GM18867 (cell line): Measurements from ENCODE around the gene ULBP1.
"Not testable (repeated sequence)": the region's sequence is repeated elsewhere in the genome, so short reads cannot be mapped to it uniquely, and the experiment has no call there.

ENCODE experiments used
- ATAC-seq: cut with Tn5 transposase; IDR thresholded peaks from one replicate; pipeline ENCODE4 v1.9.1; 2021; ENCODE audit warnings: mild to moderate bottlenecking, moderate library complexity; ENCODE audit not compliant: unreplicated experiment

ULBP1 gene, protein sequence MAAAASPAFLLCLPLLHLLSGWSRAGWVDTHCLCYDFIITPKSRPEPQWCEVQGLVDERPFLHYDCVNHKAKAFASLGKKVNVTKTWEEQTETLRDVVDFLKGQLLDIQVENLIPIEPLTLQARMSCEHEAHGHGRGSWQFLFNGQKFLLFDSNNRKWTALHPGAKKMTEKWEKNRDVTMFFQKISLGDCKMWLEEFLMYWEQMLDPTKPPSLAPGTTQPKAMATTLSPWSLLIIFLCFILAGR

DNA sequence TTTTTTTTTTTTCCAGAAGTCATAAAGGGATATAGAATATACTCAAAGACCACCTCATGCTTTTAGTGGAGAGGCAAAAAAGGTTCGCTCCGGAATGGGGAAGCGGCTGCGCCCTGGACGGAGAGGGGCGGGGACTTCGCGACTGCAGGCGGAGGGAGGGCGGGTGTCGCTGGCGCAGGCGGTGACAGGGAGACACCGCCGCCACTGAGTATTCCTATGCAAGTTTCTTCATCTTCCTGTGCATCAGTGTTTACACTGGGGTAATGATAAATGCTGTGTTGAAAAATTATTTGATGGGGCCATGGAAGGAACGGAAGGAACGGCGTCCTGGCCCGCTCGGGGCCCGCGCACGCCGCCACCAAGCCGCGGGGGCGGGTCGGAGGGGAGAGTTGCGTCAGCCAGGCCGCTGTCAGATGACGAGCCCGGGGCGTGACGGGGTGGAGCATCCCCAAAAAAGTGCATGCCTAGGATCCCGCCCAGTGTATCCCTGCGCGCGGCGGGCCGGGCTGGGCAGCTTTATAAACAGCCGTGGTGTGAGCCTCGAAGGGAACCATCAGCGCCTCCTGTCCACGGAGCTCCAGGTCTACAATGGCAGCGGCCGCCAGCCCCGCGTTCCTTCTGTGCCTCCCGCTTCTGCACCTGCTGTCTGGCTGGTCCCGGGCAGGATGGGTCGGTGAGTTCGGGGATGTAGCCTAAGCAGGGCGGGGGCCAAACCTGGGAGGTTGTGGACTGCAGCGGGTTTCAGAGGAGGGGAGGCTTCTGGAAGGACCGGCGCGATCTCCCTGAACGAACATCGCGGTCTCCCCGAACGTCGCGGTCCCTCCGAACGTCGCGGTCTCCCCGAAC is at the start of gene ULBP1:
ULBP1 (plus strand) TSS at position 482 of the 846 bp plus-strand sequence; CDS start at position 589, 107 bp downstream.
- ATAC-seq, result peak; percentile 65

DNA sequence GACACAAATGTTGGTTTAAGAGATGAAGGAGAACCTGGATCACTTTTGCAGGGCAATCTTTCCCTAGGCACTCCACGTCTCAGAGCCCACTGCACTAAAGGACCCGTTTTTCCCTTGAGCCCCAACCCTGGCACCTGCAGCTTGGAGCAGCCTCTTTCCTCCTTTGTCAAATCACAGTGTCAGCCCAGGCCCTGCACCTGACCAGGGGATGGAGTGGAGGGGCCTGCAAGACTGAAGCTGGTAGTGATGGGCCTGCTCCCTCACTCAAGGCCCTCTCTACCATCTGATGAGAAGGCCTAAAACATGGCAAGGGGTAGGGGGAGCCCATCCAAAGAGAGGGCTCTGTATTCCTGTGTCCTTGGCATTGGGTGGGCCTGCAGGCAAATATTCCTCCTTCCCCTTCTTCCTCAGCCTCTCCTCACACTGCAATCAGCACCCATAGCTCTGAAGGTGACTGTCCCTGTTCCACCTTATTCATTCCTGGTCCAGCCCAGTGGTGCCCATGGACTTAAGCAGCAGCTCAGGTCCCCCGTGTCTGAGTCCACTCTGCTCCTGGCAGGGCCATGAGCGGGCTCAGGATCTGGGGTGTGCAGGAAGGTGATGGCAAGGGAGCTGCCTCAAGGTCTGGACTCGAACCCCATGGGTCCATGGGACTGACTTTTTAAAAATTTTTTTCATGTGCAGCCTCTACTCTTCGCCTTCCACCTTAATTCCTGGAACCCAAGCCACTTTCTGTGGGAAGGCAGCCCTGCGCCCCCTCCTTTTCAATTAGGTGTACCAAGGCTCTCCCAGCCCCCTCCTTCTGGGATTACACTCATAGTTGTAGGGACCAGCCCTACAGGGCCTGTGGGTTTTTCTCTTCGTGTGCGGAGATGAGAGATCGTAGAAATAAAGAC is 47.5 kb upstream of the ULBP1 start:
- ATAC-seq, result no peak

DNA sequence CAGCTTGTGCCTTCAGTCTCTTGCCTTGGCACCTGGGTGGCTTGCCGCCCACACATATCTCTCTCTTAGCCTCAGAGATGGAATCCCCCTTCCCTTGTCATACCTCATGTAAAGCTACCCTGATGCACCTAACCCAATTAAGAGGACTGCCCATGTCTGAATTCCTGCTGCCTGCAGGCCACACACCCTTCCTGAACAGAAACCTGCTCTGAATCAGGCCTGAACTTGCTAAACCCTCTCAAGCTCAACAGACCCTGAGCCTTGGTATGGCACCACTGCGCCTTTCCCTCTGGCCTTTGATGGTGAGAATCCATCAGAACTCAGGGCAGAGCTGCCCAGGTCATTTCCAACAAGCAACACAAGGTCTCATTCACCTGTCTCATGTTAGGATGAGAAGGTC is 46.1 kb upstream of the ULBP1 start:
- no peak for ATAC-seq

DNA sequence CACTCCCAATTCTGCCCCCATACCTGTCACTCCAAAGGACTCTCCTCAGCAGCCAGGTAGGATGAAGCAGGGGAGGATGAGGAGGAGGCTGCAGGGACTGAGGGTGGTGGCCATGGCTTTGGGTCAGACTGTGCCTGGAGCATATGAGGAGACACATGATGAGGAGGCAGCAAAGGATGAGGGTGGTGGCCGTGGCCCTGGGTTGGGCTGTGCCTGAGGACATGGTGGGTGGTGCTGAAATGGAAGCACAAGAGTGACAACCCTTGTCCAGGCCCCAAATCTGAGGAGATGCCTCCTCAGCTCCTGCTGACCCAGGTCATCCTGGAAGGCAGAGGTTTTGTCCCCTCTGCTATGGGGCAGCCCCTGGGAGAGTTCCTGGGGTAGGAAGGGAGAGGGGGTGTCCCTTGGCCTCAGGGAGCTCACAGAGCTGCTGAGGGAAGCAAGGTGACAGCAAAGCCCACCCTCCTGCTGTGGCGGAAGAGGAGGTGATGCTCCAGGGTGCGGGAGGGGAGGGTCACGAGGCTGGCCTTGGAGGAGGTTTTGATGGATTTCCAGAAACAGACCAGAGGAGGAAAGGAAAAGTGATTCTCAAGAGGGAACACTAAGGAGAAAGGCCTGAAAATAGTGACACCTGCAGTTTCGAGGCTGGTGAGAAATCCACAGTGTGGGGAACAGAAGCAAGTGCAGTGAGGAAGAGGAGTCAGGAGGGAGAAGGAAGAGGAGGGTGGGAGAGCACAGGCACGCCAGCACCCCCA is 45.4 kb upstream of the ULBP1 start:
- no peak for ATAC-seq

DNA sequence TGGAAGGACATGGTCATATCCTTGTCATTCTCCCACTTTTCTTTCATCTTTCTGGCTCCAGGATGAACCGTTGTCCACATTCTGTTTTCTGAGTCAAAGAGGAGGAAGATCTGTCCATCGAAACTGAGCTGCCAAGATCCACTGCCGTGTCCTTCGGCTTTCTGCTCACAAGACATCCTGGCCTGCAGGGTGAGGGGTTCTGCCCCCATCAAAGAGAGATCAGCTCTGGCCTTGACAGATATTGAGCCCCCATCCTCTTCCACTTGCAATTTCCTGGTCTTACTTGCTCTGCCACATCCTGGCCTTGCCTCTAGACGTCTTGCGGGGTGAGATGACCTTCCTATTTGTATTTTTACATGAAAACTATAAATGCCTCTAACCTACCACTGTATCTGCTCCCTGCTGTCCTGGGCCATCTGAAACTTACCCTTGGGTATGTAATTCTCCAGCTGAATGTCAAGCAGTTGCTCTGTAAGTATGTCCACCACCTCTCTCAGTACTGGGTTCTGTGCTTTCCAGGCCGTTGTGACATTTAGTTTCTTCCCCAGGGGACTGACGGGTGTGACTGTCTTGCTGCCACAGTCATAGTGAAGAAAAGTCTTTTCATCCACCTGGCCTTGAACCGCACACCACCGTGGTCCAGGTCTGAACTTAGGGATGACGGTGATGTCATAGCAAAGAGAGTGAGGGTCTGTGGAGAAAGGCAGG is 44.5 kb upstream of the ULBP1 start:
- ATAC-seq, result not testable (repeated sequence)

DNA sequence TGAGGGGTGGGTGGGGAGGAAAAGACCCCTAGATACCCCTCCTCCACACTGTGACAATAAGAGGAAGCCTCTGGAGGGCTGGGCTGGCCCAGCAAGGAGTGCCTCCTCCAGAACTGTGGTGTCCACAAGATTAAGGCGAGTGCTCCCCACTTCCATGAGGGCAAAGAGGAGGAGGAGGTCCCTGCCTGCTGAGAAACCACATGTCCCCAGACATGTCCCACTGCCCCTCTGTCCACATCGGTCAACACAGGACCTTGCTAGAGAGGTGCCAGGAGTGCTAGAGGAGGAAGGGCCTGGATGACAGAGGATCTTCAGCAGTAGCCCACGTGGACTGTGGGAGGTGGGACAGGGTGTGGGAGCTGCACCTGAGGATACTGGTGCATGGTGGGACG is 43.9 kb upstream of the ULBP1 start:
- ATAC-seq, result no peak

DNA sequence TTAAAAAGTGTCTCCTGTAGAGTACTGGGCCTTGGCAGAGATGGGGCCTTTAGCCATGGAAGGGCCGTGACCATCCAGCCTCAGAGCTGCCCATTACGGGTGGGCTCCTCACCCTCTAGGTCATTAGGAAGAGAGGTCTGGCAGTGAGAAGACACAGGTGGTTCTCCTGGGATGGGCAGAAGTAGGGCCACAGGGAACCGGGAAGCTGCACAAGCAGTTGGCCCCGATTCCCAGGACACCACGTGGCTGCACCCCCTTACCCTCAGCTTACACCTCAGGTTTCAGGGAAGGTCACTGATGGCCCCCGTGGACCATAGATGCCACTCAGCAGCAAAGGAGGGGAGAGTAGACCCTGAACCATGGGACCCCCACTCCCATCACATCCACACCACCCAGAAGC is 42.4 kb upstream of the ULBP1 start:
- ATAC-seq, result no peak

DNA sequence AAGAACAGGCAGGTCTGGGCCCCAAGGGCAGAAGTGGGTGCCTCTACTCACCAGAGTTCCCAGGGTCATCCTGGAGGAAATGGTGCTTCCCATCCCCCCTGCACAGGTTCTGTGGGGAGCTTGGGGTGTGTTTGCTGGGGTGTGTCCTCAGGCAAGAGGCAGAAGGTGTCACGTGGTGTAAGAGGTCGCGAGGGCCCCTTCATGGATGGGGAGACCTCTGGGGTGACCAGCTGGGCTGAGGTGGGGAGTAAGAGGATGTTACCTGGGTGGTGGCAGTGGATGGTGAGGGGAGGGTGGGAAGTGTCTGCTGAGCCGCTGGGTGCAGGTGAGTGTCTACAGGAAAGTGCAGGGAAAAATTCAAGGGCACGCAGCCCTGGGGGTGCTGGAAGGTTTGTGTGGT is 41.7 kb upstream of the ULBP1 start:
- ATAC-seq, result not testable (repeated sequence)

DNA sequence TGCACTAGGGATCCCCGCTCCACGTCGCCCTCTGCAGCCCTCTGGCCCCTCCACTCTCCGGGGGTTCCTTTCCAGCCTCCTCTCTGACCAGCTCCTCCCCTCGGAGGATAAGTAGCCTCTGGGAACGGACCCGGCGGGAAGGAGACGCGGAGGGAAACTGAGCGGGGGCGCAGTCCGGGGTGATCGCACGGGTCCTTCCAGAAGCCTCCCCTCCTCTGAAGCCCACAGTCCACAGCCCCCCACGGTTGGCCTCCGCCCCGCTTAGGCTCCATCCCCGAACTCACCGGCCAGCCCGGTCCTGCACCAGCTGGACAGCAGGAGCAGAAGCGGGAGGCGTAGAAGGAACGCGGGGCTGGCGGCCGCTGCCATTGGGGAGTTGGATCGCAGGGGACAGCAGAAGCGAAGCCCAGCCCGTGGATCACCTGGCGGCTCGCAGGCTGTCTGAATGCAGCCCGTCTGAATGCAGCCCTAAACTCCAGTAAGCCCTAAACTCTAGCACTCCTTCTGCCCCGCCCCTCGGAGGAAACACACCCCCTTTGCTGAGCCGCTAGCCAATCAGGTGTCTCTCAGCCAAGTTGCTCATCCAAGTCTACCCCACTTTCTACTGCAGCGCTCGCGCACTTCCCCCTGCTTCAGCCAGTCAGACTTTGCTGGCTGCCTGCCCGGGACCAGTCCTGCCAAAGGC is 41.0 kb upstream of the ULBP1 start, which contains the start of gene RAET1G:
RAET1G (minus strand) TSS at position 480 of the 685 bp plus-strand sequence; CDS start at position 369, 111 bp downstream.
- ATAC-seq, result peak; percentile 61

DNA sequence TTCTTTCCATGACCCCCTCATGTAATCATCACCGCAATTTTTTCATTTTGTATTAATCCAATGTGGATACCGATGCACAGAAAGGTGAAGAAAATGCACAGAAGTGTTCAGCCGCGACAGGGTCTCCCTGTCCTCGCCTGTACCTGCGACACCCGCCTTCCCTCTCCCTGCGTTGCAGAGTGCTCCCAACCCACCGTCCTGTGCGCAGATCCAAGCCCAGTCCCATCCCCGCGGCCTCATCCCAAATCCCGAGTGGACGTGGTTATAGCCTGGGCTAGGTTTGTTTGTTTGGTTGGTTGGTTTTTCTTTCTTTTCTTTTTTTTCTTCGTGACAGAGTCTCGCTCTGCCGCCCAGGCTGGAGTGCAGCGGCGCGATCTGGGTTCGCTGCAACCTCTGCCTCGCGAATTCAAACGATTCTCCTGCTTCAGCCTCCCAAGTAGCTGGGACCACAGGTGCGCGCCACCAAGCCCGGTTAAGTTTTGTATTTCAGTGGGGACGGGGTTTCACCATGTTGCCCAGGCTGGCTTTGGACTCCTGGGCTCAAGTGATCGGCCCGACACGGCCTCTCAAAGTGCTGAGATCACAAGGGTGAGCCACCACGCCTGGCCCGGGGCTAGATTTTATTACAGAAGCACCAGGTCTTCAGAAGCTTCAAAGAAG is 40.3 kb upstream of the ULBP1 start:
- no peak for ATAC-seq

DNA sequence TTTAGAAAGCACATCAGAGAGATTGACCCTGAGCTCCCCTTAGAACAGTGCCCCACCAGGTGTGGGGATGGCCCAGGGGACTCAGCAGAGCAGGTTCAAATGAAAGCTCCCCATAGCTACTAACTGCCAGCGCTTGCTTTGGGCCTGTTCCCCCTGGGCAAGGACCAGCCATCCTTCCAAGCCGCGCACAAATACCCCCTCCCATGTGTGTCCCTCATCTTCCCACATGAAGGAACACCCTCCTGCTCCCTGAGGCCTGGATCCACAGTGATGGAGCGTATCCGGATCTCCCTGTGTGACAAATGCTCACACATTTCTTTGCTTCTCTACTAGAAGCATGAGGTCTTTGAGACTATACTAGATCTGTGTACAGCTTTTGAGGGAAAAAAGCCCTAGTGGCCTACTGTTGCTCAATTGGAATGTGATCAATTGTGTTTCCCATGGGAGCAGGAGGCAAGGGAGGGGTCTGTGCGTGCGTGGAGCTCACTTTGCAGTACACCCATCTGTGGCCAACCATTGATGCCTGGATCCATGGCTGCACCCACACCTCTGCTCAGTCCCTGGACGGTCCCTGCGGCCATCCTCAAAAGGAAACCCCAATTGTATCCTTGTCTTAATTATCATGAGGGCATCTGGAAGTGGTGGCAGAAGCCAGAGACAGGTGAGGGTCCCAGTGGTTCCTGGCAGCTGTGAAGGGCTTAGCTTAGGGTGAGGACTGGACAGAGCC is 39.4 kb upstream of the ULBP1 start:
- no peak for ATAC-seq

DNA sequence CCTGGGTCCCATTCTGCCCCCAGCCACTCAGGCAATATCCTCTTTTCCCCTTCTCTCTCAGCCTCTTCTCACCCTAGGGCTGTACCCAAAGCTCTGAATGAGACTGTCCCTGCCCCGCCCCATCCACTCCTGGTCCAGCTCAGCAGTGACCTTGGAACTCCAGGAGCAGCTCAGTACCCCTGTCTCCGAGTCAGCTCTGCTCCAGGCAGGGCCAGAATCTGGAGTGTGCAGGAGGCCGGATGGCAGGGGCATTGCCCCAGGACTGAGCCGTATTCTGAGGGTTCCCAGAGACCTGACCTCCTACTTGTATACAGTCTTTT is 38.9 kb upstream of the ULBP1 start:
- ATAC-seq, result no peak

DNA sequence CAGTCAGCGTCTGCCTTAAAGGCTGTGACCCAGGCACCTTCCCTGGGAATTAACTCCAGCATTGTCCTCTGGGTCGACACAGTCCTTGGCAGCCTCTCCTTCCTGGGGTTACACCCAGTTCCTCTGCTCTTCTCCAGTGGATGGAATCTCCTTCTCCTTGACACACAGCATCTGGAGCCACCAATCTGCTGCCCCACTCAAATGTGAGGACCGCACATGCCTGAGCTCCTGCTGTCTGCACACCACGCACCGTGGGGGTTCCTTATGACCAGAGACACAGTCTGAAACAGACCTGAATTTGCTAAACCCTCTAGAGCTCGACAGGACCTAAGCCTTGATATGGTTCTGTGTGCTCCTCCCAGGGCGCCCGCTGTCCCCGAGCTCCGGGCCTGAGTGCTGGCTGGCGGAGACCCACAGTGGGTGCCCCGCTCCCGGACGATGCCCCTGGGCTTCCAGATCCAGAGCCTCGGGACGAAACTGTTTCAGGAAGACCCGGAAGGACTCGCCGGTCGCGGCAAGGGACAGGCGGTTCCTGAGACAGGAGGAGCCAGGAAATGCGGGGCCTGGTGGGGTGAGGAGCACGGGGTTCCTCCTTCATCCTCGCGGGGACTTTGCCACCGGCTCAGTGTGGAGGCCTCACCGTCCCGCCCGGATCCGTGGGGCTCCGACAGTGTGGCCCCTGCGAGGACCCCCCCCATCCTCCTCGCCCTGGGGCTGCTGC is 38.3 kb upstream of the ULBP1 start:
- no peak for ATAC-seq

DNA sequence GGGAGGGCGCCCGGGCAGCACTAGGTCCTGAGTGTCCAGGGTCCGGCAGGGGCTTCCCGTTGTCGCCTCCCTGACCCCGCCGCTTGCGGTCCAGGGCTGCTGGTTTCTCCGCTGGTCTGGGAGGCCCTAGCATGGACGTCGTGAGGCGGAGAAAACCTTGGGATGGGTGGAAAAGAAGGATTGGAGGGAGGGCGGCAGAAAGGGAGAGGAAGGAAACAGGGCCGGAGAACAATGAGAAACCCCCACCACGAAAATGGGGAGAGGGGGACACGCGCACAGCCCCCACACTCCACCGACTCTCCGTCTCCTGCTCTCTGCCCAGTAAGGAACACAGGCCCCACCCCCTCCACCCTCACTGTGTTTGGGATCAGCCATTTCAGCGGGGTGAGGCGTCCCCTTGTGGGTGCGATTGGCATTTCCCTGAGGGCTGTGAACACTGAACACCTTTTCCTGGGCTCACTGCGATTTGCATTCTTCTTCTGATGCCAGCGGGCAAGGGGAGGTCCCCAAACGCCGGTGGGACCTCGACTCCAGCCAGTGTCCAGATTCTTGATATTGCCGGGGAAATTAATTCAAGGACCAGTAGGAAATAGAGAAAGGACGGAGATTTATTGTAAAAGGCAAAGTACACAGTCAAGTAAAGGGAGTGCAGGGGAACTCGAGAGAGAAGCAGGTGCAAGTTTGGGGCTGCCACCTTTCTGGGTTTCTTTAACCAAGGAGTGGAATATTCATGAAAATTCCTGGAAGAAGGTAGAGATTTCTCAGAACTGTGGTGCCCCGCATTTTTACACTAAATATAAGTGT is 37.6 kb upstream of the ULBP1 start:
- ATAC-seq, result no peak

DNA sequence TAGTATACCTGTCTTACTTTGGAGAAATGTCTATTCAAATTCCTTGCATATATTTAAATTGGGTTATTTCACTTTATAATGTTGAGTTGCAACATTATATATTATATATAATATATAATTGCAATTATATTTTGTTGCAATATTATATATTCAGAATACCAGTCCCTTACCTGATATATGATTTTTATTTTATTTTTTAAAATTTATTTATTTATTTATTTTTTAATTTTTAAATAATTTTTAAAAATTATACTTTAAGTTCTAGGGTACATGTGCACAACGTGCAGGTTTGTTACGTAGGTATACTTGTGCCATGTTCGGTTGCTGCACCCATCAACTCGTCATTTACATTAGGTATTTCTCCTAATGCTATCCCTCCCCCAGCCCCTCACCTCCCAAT is 36.7 kb upstream of the ULBP1 start:
- not testable (repeated sequence) for ATAC-seq

DNA sequence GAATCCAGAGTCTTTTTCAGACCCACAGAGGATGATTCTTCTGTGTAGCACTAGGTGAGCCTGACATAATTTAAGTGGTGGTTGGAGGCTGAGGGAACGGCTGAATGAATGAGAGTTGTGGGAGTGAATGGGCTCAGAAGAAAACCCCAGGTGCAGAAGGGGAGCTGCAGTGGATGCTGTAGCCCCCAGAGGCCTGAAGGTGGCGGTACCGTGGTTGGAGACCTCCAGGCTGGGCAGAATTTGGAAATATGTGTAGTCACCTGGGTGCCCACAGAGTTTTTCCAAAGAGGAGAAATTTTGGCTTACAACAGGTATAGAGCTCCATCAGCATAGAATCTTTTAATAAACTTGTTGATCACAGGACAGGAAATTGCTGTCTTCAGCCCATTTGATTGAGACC is 34.3 kb upstream of the ULBP1 start:
- ATAC-seq, result no peak

DNA sequence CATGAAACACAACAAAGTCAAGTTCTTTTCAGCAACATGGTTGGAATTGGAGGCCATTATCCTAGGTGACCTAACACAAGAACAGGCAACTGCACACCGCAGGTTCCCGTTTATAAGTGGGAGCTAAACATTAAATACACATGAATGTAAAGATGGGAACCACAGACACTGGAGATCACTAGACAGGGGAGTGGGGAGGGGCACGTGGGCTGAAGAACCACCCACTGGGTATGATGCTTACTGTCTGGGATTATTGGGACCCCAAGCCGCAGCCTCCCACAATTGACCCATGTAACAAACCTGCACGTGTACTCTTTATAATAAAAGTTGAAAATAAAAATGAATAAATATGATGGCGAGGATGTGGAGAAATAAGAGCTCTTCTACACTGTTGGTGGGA is 32.2 kb upstream of the ULBP1 start:
- no peak for ATAC-seq
